ENCODE measurements around the gene MARCHF7.
"Not testable (repeated sequence)": the region's sequence is repeated elsewhere in the genome, so short reads cannot be mapped to it uniquely, and the experiment has no call there.

The MARCHF7 gene, protein sequence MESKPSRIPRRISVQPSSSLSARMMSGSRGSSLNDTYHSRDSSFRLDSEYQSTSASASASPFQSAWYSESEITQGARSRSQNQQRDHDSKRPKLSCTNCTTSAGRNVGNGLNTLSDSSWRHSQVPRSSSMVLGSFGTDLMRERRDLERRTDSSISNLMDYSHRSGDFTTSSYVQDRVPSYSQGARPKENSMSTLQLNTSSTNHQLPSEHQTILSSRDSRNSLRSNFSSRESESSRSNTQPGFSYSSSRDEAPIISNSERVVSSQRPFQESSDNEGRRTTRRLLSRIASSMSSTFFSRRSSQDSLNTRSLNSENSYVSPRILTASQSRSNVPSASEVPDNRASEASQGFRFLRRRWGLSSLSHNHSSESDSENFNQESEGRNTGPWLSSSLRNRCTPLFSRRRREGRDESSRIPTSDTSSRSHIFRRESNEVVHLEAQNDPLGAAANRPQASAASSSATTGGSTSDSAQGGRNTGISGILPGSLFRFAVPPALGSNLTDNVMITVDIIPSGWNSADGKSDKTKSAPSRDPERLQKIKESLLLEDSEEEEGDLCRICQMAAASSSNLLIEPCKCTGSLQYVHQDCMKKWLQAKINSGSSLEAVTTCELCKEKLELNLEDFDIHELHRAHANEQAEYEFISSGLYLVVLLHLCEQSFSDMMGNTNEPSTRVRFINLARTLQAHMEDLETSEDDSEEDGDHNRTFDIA

DNA sequence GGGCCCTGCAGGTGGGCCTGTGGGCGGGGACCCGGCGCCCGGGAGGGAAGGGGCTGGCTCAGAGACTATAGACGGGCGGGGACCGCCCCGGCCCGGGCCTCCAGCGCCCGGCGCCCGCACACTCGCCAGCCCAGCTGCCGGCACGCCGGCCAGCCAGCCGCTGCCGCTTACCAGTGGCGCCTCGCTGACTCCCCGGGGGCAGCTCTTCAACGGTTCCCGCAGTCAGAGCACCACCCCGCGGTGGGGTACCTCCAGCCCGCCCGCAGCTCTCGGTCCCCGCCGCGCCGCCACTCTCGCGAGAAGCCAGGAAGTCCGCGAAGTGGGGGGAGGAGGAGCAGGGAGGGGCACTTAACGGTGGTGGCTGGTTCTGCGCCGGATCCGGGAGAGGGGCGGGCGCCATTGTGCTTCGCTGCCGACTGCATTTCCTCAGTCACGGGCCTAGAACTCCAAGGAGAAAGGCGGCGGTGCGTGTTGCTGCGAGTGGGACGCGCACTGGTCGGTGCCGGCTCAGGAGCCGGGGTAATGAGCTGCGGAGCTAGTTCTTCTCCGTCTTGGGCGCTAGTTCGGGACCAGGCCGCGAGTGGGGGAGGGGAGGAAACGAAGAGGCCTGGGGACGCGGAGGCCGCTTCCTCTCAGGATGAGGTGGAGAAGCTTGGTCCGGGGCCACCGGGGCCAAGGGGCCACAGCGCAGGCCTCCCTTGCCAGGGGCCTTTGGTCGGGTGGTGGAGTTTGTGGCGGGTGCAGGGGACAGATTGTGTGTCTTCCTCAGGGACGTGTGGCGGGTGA lies at the start of gene MARCHF7:
MARCHF7 (plus strand) TSS at position 364 of the 786 bp plus-strand sequence. CDS start 16,517 bp downstream, outside the sequence.
- DNase-seq, result peak; percentile 98

DNA sequence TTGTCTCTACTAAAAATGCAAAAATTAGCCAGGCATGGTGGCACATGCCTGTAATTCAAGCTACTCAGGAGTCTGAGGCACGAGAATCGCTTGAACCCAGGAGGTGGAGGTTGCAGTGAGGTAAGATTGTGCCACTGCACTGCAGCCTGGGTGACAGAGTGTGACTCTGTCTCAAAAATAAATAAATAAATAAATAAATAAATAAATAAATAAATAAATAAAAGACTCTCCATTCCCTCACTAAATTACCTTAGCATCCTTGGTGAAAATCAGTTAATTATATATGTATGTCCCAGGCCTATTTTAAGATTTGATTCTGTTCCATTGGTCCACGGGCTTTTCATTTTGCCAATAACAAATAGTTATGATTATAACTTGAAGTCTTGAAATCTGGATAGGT lies 44.9 kb upstream of the MARCHF7 start:
- not testable (repeated sequence) for DNase-seq

DNA sequence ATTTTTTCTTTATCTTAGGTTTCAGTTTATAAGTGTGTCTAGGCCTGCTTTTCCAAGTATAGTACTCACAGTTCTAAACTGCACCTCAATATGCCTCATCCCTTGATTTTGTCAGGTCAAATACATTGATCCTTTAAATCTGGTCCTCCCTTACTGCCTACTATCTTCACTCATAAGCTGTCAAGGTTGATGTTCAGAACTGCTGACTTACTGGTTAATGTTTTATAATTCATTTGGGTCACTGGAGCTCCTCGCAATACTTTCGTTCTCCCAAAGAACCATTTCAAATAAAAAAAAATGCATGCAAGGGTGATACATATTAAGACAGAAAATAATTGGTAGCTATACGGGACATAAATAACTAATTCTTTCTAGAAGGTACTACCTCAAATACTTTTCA lies 41.3 kb upstream of the MARCHF7 start:
- no peak for DNase-seq

DNA sequence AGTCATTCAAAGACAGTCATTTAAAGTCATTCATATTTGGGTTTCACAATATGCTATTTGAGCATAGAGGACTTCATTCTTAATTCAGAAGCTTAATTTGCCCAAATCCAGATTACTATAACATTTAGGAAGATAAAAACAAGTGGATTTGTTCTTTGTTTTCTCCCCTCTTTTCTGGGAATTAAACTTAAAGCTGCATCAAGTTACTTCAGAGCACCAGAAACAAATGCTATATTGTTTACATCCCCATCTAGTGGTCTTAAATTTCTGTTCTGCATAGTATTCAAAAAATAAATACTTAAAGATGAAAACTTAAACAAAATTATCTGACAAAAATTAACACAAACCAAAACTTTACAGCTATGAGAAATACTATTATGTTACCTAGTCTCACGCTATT lies 34.7 kb upstream of the MARCHF7 start:
- DNase-seq, result no peak

DNA sequence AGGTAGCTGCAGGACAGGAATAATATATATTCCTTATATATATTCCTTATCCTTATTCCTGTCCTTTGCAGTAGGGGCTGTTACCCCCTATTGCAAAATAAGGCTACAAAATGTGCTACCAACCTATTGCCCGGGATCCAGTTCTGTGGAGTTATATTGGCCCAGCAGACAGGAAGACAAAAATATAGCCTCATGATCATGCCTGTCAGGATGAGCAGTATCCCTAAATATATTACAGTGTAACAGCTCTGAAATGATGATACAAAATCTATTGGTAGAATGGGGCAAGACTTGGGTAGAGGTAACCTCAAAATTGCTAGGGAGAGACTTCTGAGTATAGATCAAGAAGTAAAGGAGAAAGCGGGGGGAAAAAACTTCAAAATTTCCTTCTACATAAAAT lies 31.6 kb upstream of the MARCHF7 start:
- DNase-seq, result no peak

DNA sequence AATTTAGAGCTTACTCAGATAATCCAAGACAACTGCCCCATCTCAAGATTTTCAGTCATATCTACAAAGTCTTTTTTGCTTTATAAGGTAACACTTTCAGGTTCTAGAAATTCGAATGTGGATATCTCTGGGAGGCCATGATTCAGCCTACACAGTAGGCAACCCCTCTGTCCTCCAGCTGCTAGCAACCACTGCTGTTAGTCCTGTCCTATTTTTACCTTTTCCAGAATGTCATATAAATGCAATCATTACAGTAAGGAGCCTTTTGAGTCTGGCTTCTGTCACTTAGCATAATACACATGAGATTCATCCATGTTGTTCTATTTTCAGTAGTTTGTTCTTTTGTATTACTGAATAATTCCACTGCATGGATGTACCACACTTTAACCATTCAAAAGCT lies 28.5 kb upstream of the MARCHF7 start:
- DNase-seq, result no peak

DNA sequence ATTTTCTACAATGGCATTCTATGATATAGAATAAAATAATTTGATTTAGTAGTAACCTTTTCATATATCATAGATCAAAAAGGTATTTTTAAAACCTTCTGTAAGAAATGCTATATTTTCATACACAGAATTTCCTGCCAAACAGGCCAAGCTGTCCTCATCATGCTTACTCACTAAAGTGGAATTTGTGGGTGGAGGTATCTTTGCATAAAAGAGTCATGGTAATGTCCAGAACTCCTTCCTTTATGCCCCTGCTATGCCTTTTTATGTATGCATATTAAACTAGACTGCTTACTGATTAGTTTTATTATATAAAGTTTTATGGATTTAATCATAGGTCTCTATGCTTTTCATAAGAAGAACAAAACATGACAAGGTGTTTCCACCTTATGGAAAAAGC lies 27.5 kb upstream of the MARCHF7 start:
- DNase-seq, result no peak

DNA sequence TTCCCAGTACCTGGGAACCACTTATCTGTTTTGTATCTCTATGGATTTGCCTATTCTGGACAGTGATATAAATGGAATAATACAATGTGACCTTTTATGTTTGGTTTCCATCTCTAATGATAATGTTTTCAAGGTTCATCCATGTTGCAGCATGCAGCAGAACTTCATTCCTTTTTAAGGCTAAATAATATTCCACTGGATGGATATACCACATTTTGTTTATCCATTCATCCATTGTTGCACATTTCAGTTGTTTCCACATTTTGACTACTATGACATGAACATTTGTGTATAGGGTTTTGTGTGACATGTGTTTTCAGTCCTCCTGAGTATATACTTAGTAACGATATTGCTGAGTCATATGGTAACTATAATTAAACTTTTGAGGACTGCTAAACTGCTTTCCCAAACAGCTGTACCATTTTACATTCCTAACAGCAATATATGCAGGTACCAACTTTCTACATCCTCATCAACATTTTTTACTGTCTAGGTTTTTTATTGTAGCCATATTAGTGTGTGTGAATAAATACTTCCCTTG lies 17.7 kb upstream of the MARCHF7 start:
- DNase-seq, result no peak

DNA sequence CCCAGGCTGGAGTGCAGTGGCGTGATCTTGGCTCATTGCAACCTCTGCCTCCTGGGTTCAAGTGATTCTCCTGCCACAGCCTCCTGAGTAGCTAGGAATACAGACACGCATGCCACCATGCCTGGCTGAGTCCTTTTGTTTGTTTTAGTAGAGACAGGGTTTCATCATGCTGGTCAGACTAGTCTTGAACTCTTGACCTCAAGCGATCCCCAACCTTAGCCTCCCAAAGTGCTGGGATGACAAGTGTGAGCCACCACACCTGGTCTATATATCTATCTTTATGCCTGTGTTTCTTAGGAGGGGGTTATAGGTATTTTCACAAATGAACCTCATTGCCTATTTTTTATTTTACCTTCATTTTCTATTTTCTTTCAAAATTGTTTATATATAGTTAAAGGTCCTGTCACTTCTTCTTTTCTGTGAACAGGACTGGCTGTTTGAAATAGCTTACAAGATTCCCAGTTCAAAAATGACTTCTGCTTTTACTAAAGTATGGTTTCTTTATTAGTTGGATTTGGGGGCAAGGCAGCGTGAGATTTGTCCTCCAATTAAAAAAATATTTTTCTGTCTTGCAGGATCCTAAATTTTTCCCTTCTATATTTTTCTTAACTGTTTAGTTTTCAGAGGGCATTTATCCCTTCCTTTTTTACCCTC lies 16.4 kb upstream of the MARCHF7 start:
- no peak for DNase-seq

DNA sequence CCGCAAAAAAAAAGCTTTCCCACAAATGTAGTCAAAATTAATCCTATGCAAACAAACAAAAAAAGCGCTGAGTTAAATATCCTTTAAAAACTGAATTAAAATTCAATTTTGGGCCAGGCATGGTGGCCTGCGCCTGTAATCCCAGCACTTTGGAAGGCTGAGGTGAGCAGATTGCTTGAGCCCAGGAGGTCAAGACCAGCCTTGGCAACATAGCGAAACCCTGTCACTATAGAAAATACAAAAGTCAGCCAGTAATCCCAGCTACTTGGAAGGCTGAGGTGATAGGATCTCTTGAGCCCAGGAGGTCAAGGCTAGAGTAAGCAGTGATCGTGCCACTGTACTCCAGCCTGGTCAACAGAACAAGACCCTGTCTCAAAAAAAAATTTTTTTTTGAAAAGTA lies 8.8 kb upstream of the MARCHF7 start:
- DNase-seq, result no peak

DNA sequence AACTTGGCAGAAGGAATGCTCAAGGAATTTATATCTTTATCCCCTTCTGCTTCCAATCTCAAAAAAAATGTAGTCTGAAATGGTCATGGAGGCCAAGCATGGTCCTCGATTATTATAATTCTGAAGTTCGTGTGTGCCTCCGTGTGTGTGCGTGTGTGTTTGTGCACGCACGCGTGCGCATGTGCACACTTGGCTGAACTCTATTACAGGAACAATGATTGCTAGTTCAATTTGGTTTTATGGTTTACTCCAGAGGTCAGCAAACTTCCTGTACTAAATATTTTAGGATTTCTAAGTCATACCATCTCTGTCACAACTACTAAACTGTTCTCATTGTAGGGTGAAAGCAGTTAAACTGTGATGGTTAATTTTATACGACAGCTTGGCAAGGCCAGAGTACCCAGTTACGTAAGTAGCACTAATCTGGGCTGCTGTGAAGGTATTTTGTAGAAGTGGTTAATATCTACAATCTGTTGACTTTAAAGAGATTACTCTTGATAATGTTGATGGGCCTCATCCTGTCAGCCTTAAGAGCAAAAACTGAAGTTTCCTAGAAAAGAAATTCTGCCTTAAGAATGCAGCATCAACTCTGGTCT lies 5.8 kb upstream of the MARCHF7 start:
- no peak for DNase-seq

DNA sequence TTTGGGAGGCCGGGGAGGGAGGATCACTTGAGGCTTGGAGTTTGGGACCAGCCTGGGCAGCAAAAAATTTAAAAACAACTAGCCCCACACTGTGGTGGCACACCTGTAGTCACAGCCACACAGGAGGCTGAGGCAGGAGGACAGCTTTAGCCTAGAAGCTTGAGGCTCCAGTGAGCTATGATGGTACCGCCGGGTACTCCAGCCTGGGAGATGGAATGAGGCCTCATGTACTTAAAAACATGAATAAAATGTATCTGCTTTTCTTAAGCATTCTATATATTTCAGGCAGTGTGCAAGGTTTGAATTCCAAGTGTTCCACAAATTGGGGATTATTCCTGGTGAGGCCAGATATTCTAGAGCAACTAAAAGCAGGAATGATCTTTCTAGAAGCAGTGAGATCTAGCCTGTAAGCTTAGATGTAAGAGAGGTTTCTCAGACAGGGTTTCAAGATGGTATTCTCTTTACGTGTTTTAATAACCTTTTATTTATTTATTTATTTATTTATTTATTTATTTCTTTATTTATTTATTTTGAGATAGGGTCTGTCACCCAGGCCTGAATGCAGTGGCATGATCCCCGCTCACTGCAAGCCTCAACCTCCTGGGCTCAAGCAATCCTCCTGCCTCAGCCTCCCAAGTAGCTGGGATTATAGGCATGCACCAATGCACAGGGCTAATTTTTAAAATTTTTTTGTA lies 4.1 kb upstream of the MARCHF7 start:
- DNase-seq, result no peak

DNA sequence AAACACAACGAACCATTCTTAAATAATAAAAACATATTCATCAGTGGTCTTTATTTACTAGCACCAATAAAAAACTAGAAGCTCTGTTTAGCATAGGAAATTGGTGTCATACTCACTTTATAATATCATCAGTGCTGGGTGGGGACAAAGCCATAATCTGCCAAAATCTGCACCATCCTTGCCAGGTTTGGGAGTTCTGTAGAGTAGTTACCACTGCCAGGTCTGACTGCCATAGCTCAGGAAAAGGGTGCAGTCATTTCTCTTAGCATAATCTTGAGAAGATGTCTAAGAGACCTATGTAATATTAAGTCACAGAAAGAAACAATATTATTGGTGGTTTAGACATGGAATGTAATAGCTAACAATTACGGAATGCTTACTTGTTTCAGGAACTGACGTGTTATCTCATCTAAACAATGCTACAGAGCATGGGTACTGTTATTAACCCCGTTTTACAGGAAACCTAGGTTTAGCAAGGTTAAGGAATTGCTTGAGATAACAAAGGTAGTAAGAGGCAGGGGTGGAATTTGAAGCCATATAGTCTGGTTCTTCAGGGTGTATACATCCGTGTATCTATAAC lies 1.6 kb upstream of the MARCHF7 start:
- DNase-seq, result no peak

DNA sequence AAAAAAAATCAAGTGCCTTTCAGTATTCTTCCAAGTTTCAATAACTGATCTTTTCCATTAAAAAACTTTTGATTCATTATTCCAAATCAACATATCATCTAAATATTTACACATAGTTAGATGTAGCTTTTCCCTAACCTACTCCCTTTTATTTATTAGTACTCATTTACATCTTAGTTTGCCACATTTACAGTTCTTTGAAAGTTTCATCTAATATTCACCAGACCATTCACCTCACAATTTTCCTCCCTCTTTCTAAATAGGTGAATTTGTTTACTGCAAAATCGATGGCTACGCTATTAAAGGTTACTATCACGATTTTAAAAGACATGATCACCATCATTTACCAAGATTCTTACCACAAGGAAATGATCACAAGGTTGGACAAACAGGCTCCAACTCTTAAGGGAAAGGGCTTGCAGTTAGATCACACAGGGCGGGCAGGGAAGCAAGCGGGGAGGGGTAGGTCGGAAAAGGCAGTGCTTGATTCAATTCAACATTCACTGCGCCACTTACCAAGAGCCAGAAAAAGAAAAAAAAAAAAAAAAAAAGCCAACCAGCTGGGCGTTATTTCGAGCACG lies 654 bp upstream of the MARCHF7 start:
- no peak for DNase-seq

DNA sequence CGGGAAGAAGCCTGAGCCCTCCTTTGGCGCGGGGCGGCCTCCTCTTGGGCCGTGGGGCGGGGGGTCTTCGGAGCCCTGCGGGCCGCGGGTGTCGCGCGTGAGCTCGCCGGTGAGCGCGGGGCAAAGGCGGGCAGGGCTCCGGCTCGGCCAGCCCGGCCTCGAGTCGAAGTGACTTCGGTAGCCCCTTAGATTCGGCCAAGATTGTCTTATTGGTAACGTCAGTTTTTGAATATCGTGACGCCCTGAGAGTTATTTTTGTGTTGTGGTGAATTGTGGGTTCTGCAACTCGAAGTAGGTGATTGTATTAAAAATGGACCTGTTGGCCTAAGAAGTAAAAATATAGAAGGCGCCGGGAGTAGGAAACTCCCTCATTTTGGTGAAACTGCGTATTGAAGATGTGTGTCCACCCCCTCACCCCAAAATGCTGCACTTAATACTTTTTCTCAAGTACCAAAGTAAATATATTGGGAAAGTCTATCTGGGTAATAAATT lies 669 bp downstream of the MARCHF7 start:
- no peak for DNase-seq

DNA sequence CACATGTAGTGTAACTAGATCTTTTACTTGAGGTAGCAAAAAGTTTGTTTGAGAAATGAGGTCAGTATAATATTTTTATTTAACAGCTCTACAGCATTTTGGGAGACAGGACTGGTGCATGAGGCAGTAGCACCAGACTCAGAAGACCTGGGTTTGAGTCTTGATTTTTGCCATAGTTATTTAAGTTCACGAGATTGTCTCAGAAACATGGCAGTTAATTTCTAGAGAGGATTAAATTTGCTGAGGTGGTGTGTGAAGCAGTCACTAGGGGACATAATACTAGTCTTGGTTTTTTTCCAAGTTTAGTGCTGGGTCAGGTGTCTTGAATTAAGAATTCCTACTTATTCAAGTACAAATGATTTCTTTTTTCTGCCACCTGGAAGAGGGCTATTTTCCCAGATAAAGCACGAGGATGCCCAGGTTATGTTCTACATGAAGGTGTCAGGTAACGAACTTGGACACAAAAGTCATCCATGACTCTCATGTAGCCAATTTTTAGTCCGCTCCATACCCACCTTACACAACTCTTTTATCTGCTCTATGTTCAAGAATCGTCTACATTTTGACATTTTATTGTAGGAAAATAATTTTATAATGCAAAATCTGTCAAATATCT lies 1.4 kb downstream of the MARCHF7 start:
- no peak for DNase-seq

DNA sequence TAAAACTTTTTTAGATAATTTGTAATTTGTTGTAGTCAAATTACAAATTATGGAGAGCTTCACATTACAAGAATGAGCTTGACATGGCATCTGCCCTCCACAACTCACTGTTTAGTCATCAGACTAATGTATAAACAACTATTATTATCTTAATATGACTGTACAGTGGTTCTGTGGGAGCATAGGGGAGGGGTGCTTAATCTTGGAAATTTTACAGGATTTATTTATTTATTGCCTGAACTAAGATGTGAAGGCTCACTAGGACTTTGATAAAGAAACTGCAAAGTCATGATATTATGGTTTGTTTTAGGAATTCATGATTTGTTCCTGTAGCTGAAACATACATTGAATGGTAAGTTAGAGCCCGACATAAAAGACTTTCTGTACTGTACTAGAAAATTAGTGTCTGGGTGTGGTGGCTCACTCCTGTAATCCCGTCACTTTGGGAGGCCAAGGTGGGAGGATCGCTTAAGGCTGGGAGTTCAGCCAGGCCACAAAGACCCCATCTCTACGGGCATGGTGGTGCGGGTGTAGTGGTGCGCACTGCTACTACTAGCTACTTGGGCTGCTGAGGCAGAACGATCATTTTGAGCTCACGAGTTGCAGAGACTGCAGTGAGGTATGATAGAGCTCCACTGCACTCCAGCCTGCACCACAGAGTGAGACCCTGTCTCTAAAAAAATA lies 2.1 kb downstream of the MARCHF7 start:
- DNase-seq, result no peak

DNA sequence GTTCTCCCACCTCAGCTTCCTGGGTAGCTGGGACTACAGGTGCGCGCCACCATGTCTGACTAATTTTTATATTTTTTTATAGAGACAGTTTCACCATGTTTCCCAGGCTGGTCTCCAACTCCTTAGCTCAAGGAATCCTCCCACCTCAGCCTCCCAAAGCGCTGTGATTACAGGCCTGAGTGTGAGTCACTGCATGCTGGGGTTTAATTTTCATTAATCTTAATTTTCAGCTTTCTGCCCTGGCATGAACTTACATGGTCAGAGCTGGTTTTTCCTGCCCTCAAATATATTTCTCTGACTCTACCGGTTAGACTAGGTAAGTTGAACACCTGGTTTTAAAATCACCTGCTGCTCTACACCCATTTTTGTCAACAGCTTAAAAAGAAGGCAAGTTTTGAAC lies 3.1 kb downstream of the MARCHF7 start:
- DNase-seq, result no peak

DNA sequence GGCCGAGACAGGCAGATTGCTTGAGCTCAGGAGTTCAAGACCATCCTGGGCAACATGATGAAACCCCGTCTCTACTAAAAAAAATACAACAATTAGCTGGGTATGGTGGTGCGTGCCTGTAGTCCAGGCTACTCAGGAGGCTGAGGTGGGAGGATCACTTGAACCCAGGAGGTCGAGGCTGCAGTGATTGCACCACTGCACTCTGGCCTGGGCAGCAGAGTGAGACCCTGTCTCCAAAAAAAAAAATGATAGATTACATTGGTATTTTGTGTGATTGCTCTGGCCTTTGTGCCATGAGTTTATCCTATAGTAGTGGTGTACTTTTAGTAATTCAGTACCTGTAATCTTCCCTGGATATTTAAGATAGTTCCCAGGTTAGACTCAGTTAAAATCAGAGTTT lies 4.1 kb downstream of the MARCHF7 start:
- DNase-seq, result not testable (repeated sequence)

DNA sequence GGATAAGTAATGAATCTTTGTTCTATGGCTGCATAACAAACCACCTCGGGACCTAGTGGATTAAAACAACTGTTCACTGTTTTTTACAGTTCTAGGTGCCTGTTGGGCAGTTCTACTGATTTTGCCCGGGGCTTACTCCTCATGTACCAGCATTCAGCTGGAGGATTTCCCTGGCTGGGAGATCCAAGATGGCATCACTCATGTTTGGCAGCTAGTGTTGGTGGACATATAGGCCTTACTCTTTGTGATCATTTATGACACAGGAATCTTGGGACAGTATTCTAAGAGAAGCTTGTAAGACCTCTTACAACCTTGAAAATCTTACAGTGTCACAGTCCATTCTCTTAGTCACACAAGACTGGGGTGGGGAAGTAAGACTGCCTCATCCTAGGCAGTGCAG lies 4.6 kb downstream of the MARCHF7 start:
- DNase-seq, result no peak

All from DMS79 (cell line).